NCI-H2171 treated with DMSO at 0.1 percent for 48 hours (cell line): ENCODE data around the gene CCDC88A.
"Not testable (repeated sequence)": the region's sequence is repeated elsewhere in the genome, so short reads cannot be mapped to it uniquely, and the experiment has no call there.

Experiments used
- DNase-seq: peaks from one replicate; lab custom pipeline; 2025; lab: John Stamatoyannopoulos, UW

CCDC88A gene

DNA sequence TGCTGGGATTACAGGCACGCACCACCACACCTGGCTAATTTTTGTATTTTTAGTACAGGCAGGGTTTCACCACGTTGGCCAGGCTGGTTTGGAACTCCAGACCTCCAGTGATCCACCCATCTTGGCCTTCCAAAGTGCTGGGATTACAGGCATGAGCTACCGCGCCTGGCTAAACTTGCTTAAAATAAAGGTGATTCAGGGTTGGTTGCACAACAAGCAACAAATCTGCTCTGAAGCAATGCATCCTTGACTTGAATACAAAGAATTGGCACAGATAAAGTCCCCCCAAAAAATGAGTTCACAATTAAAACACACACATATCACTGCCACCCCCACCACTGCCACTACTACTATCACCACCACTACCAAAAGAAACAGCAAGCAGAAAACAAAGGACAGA is 34.9 kb downstream of the CCDC88A start:
- no peak for DNase-seq

DNA sequence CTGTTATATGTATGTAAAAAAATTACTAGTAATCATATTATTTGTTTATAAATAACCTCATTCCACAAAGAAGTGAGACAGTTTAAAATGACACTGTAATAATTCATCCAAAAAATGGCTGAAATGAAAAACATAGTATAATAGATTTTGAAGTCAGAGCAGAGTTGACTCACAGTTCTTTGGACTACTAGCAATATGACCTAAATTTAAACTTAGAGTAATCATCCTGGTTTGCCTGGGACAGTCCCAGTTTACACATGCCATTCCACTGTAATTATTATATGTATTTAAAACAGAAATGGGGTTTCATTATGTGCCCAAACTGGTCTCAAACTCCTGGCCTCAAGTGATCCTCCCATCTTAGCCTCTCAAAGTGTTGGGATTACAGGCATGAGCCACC is 48.3 kb downstream of the CCDC88A start:
- no peak for DNase-seq

DNA sequence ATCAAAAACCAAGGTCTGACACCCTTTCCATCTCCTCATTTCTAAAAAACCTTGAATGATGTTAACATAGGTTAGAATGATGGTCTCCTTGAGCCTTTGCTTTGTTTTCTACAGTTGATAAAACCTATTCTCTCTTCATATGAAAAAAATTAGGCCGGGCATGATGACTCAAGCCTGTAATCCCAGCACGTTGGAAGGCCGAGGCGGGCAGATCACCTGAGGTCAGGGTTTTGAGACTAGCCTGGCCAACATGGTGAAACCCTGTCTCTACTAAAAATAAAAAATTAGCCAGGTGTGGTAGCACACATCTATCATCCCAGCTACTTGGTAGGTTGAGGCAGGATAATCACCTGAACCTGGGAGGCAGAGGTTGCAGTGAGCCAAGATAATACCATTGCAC is 49.4 kb downstream of the CCDC88A start:
- no peak for DNase-seq

DNA sequence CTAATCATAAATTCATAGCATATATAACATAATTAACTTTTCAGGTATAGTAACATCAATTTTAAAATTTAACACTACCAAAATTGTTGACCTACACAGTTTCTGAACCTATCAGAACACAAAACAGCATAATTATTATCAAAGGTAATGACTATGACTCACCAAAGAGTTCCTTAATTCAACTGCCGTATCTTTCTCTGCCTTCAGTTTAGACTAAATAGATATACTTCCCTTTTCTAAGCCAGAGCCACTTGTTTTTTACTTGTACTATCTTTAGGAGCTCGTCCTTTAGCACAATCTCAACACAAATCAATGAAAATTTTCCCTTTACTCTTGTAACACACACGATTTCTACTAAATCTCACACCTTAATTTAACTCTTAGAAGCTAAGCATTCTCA is 54.4 kb downstream of the CCDC88A start:
- no peak for DNase-seq

DNA sequence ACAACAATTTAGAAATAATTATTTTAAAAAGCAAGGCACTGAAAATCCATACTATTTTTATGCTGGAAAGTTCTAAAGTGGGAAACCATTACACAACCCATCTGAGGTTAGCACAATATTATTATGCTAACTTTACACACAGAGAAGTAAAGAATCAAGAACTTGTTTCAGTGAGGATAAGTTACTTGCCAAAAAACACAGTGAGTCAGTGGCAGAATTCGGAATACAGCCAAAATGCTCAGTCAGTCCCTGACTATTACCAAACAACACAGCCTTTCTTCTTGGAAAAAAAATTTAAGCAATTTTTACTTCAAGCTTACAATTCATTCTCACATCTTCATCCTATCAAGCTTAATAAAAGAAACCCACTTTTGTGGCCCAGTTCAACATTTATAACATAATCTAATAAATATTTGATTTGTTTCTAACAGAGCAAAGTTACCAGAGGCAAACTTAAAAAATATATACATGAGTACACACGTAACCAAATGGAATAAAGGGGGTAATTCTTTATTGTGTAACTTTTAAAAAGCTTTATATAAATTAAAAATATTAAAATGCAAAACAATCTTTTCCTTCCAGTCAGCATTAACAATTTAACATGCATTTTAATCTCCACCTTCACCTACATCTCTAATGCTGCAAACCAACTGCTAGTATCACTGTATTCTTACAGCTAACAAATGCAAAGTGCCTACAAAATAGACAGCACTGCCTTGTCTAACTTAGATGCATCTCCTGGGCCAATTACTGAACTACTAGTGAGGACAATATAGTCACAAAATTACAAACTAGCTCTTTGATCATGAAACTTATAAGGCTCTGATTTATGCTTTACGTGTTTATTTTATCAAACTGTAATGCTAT is 55.2 kb downstream of the CCDC88A start:
- DNase-seq = no peak

DNA sequence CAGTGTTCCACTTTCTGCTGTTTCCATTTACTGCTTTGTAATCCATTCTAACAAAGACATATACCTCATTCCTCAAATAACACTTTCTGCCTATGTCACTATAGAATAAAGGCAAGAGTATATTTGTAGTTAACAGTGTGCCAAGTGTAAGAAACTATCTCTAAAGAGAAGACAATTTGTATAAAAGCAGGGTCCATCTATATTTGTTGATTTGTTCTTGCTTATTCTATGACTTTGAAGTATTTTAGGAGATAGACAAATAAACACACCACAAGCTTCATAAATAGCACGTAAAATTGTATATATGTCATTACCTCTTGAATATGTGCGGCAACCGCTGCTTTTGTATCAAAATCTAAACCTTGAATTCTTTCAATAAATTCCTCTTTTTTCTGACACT is 56.0 kb downstream of the CCDC88A start:
- no peak for DNase-seq

DNA sequence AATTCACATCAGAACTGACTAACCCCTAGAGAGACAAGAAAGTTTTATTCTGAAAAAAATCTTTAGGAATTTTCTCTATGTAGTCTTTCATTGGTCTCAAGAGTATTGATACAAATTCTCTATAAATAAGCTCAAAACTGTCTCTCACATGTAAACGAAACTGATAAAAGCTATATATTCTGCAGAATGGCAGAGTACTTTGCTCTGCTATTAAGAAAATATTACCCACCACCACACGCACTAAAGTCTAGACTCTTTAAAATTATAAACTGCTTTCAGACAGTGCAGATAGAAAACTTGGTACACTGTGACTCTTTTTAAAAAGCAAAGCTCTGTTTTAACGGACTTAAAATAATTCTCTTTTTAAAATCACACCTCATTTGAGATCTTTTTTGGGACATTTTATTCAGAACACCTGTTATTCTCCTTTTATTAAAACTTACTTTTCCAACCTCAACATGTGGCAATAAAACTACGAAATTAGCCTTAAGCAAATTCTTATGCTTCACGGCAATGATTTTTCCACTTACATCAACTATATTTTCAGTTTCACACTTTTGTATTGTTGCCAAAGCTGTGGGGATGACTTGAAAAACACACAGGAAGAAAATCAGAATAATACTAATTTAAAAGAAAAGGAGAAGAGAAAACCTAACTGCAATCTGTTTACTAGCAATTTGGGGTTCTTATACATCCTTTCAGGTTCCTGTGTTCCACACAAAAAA is 58.0 kb downstream of the CCDC88A start:
- no peak for DNase-seq

DNA sequence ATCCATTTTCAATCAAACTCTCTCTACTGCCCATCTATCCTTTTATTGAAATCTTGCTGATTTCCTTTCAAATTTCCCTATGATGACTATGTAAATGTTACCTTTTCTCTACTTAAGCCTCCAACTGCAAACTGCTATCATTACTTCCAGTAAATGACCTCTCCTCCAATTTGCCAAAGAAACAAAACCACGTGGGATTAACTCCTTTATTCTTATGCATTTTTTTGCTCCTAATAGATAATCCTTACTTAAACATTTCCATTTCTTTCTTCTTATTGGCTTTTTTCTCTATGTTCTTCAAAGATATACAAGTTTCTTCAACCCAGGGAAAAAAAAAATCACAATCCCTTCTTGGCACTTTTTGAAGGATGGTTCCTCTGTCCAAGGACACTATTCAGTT is 61.2 kb downstream of the CCDC88A start:
- no peak for DNase-seq

DNA sequence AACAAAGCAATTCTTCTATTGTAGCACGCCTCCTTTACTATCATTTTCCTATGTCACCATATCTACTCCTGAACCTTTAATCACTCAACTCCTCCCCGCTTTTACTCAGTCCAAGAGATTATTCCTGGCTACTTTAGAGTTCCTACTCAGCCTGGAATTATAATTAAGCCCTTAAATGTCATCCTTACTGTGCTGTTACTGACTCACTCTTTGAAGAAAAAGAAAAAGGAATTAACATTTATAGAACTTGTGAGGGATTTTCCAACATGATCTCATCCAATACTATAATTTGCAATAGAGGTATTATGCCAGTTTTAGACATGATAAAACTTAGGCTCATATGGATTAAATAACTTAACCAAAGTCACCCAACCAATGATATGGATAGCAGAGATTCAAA is 61.7 kb downstream of the CCDC88A start:
- no peak for DNase-seq

DNA sequence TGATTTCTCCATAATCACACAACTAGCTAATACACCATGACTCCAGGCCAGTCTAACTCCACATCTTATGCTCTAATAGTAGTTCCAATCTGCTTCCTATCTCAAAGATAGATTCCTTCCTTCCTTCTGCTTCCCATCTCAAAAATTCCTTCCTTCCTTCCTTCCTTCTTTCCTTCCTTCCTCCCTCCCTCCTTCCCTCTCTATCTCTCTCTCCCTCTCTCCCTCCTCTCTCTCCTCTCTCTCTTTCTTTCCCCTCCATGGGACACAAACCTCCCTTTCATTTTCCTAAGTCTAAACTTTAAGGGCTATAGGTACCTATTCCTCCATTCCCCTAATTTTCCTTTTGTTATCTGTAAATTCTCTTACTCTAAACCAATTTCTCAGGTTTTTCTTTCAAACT is 62.5 kb downstream of the CCDC88A start:
- no peak for DNase-seq

DNA sequence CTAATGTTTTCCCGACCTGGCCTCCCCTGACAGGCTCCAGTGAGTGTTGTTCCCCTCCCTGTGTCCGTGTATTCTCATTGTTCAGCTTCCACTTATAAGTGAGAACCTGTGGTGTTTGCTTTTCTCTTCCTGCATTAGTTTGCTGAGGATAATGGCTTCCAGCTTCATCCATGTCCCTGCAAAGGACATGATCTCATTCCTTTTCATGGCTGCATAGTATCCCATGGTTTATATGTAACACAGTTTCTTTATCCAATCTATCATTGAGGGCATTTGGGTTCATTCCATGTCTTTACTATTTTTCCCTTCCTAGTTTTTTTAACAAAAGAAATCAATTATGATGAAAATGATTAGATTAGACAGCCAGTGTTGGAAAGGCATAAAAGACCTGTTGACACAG is 63.5 kb downstream of the CCDC88A start:
- not testable (repeated sequence) for DNase-seq

DNA sequence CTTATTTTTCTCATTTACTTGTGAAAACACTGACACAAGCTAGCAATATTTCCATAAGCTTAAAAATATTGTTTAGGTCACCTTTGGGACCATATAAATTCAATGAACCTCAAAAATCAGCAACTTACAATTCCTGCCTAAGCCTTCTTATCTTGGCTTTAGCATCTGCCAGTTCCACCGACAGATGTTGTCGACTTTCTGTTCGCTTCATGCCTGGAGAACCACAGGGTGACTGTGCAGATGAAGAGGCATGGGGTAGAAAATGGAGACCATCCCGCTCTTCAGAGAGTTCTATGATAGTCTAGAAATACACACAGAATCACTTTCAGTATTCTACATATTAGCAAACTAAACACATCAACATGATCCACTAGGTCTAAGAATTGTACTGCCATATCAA is 64.2 kb downstream of the CCDC88A start:
- peak; percentile 27 for DNase-seq

DNA sequence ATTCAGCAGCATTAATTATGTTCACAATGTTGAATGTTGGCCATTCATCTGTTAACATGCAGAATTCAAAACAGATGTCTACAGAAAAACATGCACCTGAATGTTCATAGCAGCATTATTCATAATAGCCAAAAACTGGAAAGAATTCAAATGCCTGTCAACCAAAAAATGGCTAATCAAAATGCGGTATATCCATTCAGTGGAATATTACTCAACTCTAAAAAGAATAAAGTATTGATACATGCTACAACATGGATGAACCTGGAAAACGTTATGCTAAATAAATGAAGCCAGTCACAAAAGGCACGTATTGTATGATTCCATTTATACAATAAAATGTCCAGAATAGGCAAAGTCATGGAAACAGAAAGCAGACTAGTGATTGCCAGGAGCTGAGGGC is 68.0 kb downstream of the CCDC88A start:
- DNase-seq = no peak

DNA sequence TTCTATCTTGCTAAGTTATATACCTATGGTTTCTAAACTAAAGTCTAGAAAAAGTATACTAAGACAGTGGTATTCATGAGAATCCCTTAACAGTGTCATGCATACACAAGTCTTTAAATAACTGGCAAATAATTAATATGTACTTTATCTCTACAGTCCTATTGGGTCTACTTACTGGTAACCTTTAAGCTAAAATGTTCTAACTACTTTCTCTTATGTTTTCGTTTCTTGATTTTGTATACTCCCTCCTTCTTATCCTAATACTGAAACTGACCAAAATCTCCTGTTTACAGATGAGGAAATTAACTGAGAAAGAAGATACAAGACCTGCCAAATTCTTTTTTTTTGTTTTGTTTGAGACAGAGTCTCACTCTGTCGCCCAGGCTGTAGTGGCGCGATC is 74.6 kb downstream of the CCDC88A start:
- DNase-seq = no peak

DNA sequence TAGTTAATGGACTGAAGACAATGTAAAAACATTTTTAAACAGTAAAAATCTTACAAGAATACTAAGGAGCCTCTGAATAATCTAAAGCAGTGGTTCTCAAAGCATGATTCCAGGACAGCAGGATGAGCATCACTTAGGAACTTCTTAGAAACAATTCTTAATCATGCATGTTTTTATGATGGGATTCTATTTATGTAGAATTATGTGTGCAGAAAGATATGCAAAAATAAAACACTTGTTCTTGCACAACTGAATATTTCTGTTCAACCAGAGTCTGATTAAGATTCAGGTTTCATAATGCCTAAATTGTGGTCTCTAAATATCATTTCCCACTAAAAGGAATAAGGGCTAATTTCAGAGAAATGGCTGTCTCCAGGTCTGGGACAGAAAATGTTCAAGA is 81.4 kb downstream of the CCDC88A start:
- no peak for DNase-seq

DNA sequence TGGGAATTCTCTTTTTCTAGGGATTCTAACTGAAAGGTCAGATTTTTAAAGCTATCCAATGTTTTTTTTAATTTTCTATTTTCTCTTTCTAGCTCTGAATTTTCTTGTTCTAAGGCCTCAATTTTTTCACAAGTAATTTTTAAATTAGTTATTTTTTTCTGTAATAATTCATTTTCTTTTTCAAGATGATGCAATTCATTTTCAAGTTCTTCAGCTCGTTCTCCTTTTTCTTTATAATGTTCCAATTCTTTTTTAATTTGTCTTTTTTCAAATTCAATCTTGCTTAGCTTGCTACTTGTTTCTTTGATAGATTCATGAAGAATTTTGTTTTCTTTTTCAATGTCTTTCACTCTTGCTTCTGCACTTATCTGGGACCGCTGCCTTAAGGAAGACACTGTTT is 84.9 kb downstream of the CCDC88A start:
- no peak for DNase-seq

DNA sequence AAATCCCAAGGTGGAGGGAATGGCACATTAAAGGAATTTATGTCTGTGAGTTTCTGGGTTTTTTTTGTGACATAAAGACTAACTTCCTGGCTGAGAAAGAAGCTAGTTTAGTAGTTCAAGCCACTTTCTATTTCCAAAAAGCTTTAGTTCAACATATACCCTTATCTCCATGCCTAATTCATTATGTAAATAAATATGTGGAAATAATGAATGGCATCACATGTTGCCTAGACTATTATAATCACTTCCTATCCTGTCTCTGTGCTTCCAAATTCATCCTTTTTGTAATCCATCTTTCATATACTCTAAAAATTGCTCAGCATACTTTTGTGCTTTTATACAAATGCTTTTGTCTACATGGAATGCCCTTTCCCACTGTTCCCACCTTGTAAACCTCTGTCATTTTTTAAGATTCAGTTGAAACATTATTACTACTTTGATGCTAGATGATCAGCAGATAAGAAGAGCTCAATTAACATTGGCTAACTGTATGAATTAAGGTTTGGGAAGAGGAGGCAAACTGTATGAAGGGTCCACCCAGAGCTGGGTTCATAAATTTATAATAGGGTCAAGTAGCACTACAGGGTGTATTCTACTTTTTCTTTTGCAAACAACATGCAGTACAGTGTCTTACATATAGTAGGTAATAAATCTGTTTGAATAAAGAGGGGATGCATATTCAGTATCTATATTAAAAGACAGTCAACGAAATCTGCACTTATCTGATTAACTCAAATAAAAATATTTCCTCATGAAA is 88.9 kb downstream of the CCDC88A start:
- DNase-seq = no peak

DNA sequence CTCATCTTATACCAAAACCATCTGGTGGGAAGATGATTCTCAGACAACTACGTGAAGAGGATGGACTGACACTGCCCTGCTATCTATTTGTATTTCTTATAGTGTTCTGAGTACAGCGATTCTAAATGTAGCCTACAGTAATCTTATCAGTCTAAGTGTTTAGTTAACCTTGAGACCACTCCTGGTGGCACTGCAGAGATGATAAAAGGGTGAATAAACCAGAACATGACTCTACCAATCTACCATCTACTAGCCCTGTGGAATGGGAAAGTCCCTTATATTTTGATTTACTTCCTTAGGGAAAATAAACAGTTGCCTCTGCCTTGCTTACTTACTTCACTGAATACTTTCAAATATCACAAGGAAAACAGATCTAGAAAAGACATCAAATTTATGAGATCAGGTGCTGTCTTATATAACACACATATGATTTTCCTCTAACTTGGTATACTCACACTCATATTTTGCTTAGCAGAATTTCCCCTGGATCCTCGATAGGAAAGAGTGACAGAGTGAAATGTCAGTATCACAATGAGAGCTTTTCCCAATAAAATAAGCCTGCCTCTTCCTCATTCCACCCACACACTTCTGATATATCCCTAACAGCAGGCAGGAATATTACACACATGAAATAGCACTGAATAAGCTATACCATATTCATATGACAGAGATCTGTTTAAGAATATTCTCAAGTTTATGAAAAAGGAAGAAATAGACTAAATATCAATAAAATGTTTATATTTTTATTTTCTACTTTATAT is 92.0 kb downstream of the CCDC88A start:
- no peak for DNase-seq

DNA sequence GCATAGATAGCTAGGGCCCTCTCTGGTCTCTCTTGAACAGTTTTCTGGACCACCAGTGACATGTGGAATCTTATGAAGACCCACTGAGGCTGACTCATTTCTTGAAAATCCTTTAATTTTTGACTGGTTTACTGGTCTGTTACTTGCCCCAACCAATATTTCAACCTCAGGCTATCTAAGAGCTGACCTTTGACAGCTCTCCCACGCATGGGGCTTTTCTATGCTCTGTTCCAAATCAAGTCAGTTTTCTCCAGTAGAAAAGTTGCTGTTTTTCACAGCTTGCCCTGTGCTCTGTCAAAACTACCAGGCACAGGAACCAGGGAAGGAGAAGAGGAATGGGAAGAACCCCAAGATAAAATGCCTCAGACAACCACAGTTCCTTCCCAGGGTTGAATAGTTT is 104.7 kb downstream of the CCDC88A start:
- DNase-seq = no peak

DNA sequence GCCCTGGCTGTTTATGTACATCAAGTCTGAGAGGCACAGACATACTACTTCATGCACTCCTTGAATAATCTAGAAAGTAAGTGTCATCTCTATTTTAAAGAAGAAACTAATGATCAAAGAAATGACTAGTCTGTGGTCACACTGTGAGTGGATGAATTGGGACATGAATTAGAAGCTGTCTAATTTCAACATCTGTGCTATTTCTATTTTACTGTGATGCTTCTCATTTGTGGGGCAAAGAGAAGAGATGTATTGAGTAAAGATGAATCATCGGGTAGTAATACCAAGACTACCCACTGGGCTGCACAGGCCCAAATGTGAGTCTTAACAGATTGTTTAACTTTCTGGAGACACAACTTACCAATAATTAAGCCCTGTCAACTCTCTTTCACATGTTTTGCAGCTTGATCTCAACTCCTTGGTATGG is 108.2 kb downstream of the CCDC88A start:
- no peak for DNase-seq

DNA sequence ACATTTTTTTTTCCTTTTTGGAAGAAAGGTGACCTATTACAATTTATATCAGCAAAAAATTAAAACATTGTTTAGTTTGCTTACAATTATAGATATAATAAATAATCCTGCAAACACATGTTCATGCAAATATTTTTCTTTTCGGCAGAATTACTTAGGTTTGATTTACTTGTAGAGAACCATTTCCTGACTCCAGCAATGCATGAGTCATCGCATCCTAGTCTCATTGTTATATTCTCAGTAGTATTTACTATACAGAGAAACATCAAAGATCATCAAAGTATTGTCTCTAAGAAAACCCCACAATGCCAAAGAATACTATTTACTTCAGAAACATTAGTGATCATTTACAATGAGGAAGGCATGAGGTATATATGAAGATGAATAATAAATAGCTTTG is 110.2 kb downstream of the CCDC88A start:
- DNase-seq = no peak

DNA sequence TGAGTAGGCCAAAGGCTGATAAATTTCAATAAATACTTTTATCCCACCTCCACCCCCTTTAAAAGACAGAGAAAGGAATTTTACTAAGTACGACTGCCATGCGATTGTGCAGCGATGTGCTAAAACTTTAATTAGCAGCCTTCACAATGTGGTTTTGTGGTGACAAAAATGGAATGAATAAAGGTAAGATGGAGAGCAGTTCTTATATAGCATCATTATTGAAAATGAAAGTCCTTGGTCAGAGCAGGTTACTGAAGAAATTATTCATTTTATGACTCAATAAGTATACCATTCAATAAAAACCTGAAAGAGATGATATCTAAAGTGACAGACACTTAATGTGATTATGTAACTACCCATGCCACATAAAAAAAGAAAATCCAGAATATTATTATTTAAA is 117.4 kb downstream of the CCDC88A start:
- DNase-seq = no peak
